ENCODE data around the gene KIAA0930. TPM values are rescaled to one million over a fixed set of nuclear protein-coding genes. Genes with fewer than 3 reads are reported as not detected.

KIAA0930 gene
- total RNA-seq, 1 donor from 2014 or later: 60.2 TPM

DNA sequence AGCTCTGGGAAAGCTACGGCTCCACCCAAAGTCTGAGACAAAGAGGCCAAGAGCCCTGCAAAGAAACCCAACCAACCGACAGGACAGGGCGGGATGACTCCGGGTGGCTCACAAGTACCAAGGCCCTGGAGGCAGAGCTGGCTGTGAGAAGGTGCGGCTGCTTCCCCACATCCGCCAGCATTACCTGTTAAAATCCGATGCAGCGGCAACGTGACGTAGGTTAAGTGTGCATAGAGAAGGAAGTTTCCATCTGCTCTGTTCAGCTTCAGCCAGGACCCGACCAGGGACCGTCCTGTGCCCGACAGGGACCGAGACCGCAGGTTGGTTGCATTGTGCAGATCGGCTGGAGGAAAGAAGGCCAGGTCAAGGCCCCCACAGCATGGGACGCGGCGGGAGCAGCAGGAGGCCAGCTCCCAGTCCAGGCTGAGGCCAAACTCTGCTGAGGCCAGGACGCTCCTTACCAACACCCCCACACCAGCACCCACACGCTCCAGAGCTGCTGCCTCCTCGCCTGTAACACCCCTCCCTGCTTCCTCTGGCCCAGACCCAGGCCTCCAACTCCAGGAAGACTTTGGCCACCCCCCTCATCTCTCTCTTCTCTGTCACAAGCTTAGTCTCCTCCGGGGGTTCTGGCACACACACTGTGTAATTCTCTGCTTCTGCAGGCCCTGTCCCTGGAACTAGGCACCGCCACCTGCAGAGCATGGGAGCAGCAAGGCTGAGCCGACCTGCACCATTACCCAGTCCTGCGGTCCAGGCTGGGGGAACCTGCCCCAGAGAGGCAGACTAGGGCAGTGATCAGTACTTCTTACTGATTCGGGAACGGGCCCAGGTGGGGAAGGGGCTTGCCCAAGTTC lies 42.9 kb downstream of the KIAA0930 start:
- Mint-ChIP-seq H3K4me1 (peaks cover 8% of the 10 kb centered on the region), H3K27me3 (ENCODE audit: low read depth) (no peaks in the 10 kb centered on the region), H3K4me3 (no peak overlapping the region), H3K27ac (ENCODE audit: unreplicated experiment) (no peak overlapping the region), H3K36me3 (ENCODE audit: low read depth) (no peaks in the 10 kb centered on the region), H3K9me3 (no peaks in the 10 kb centered on the region)
- DNase-seq (ENCODE audit: low read depth, low spot score): no peak
- TF ChIP-seq, protein P1, sequence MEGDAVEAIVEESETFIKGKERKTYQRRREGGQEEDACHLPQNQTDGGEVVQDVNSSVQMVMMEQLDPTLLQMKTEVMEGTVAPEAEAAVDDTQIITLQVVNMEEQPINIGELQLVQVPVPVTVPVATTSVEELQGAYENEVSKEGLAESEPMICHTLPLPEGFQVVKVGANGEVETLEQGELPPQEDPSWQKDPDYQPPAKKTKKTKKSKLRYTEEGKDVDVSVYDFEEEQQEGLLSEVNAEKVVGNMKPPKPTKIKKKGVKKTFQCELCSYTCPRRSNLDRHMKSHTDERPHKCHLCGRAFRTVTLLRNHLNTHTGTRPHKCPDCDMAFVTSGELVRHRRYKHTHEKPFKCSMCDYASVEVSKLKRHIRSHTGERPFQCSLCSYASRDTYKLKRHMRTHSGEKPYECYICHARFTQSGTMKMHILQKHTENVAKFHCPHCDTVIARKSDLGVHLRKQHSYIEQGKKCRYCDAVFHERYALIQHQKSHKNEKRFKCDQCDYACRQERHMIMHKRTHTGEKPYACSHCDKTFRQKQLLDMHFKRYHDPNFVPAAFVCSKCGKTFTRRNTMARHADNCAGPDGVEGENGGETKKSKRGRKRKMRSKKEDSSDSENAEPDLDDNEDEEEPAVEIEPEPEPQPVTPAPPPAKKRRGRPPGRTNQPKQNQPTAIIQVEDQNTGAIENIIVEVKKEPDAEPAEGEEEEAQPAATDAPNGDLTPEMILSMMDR (conservative IDR thresholded peaks at IDR 0.05): no peak

DNA sequence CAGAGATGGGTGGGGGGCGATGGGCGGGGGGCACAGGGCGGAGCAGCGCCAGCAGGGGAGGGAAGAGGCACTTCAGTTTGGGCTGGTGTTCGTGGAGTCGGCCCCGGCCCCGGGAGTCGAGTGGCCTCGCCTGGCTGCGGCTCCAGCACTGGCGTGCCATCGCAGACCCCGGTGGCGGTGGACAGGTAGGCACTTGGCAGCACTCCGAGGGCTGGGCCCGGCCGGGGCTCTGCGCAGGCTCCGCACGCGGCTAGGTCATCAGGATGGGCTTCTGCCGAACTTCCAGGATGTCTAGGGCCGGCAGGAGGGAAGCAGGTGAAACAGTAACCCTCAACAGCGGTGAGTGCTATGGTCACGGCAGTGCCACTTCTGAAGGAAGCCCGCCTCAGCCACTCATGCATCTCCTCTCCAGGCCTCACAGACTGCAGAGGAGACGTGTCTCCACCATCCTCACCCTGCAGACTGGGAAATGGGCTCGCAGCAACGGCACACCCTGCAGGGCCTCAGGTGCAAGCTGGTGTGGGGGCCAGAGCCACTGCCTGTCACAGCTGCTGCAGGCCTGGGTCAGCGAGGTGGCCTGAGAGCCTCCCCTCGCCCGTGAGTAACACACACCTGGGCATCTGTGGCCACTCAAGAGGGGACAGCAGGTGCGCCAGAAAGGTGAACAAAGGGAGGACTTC lies 43.6 kb downstream of the KIAA0930 start:
- H3K9me3 Mint-ChIP-seq: no peaks in the 10 kb centered on the region

DNA sequence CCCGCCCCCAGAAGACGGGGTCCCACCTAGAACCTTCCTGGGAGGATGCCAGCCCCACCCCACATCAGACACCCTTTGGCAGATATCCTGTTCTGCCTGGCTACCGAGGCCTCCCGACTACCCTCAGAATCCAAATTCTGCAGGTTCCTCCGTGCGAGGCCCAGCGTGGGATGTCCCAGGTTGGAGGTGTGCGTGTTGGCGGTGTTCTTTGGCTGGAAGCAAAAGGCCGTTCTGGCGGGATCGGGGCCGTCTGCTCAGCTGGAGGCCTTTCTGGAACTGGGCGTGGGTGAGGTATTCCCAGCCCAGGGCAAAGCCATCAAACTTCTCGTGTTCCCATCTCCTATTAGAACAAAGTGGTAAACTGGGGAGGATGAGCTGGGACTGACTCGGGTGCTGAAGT lies 44.4 kb downstream of the KIAA0930 start:
- H3K4me1 Mint-ChIP-seq: peaks cover 19% of the 10 kb centered on the region
- no peak for DNase-seq (ENCODE audit: low read depth, low spot score)
- no peaks in the 10 kb centered on the region for H3K27me3 Mint-ChIP-seq (ENCODE audit: low read depth)
- TF ChIP-seq, protein P1 (conservative IDR thresholded peaks at IDR 0.05): no peak
- no peaks in the 10 kb centered on the region for H3K9me3 Mint-ChIP-seq
- H3K4me3 Mint-ChIP-seq: no peak overlapping the region
- no peak overlapping the region for H3K27ac Mint-ChIP-seq (ENCODE audit: unreplicated experiment)
- no peaks in the 10 kb centered on the region for H3K36me3 Mint-ChIP-seq (ENCODE audit: low read depth)

More for the DNA sequence above, 43.6 kb downstream of the KIAA0930 start:
- Mint-ChIP-seq H3K36me3 (ENCODE audit: low read depth) (no peaks in the 10 kb centered on the region), H3K27me3 (ENCODE audit: low read depth) (no peaks in the 10 kb centered on the region), H3K27ac (ENCODE audit: unreplicated experiment) (no peak overlapping the region), H3K4me3 (no peak overlapping the region), H3K4me1 (peaks cover 16% of the 10 kb centered on the region)
- no peak for DNase-seq (ENCODE audit: low read depth, low spot score)
- TF ChIP-seq, protein P1 (conservative IDR thresholded peaks at IDR 0.05): no peak

DNA sequence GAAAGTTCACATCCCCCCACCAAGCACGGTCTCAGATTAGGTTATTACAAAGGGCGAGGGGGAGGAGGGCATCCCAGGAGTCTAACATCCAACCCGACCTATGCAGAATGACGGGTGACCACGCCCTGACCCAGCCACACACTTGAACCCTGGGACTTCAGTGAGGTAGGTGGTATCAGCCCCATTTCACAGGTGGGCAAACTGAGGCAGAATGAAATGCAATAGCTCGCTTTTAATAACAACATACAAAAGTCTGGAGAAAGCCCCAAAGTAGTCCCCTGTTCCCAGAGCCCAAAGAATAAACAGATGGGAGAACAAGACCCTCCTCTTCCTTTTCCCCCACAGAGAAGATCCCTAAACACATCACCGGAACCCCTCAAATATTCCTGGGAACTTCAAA lies 45.1 kb downstream of the KIAA0930 start:
- no peak for DNase-seq (ENCODE audit: low read depth, low spot score)
- TF ChIP-seq, protein P1 (conservative IDR thresholded peaks at IDR 0.05): no peak
- Mint-ChIP-seq H3K27ac (ENCODE audit: unreplicated experiment) (no peak overlapping the region), H3K4me3 (no peak overlapping the region), H3K4me1 (peaks cover 19% of the 10 kb centered on the region), H3K9me3 (no peaks in the 10 kb centered on the region), H3K36me3 (ENCODE audit: low read depth) (no peaks in the 10 kb centered on the region), H3K27me3 (ENCODE audit: low read depth) (no peaks in the 10 kb centered on the region)

DNA sequence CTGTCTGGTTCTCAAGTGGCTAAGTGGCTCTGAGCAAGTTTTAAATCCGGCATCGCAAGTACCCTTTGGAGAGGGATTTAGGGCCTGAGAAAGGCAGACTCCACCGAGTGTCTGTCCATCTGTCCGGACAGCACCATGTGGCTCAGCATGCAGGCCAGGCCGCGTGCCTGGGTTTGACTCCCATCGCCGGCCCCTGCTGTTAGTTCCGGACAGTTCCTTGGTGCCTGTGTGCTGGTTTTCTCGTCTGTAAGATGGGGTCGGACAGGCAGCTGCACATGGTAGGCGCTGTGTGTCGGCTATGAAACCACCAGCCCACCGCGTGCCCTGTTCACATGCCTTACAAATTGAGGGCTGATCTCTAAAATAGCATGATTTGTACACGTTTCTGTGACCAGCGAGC lies 46.0 kb downstream of the KIAA0930 start:
- Mint-ChIP-seq H3K27me3 (ENCODE audit: low read depth) (no peaks in the 10 kb centered on the region), H3K4me1 (peaks cover 19% of the 10 kb centered on the region), H3K4me3 (no peak overlapping the region), H3K27ac (ENCODE audit: unreplicated experiment) (no peak overlapping the region), H3K9me3 (no peaks in the 10 kb centered on the region), H3K36me3 (ENCODE audit: low read depth) (no peaks in the 10 kb centered on the region)
- no peak for DNase-seq (ENCODE audit: low read depth, low spot score)
- TF ChIP-seq, protein P1 (conservative IDR thresholded peaks at IDR 0.05): no peak

All from neural crest cell (in vitro differentiated cells).